ENCODE results near the gene SPSB1.

- TF ChIP-seq, protein P1, sequence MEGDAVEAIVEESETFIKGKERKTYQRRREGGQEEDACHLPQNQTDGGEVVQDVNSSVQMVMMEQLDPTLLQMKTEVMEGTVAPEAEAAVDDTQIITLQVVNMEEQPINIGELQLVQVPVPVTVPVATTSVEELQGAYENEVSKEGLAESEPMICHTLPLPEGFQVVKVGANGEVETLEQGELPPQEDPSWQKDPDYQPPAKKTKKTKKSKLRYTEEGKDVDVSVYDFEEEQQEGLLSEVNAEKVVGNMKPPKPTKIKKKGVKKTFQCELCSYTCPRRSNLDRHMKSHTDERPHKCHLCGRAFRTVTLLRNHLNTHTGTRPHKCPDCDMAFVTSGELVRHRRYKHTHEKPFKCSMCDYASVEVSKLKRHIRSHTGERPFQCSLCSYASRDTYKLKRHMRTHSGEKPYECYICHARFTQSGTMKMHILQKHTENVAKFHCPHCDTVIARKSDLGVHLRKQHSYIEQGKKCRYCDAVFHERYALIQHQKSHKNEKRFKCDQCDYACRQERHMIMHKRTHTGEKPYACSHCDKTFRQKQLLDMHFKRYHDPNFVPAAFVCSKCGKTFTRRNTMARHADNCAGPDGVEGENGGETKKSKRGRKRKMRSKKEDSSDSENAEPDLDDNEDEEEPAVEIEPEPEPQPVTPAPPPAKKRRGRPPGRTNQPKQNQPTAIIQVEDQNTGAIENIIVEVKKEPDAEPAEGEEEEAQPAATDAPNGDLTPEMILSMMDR (IDR thresholded peaks at IDR 0.05) = no peak
- TF ChIP-seq POLR2A (IDR thresholded peaks at IDR 0.05) = no peak
- TF ChIP-seq POLR2AphosphoS5 (IDR thresholded peaks at IDR 0.05) = no peak
Observed at GRCh38 chr1:9345922-9346321, 53.2 kb downstream of the SPSB1 start.

Data from stomach (tissue), 4 donors.